ENCODE measurements around the gene PRR29.

Gene PRR29

DNA sequence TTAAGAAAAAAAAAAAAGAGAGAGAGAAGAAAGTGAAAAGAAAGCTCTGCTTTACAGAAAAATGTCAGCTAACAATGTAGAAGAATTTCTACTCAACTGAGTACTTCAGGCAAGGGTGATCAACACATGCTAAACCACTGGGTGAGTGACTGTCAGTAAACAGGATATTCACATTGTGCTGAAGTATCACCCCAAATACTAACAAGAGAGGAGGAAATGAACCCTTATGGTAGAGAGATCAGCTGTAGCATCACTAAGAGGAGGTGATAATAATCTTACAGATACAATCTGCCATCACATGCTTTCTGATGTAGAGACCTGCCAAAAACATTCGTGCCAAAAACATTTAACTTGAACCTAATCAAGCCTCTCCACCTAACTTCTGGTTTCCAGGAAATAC, 53.0 kb downstream of the PRR29 start:
- no peak for TF ChIP-seq CTCF (IDR thresholded peaks at IDR 0.05; ENCODE audit: borderline replicate concordance, control extremely low read depth, extremely low read depth, insufficient read depth, missing control alignments)
- in situ Hi-C loops (cut with MboI; ENCODE audit: low sequenced_read_pairs, unreplicated experiment) = no loop called here
- DNase-seq (ENCODE audit: low spot score) = no peak

- DNase-seq (ENCODE audit: low spot score) = no peak
- in situ Hi-C loops (cut with MboI; ENCODE audit: low sequenced_read_pairs, unreplicated experiment) = no loop called here
- no peak for TF ChIP-seq CTCF (IDR thresholded peaks at IDR 0.05; ENCODE audit: borderline replicate concordance, control extremely low read depth, extremely low read depth, insufficient read depth, missing control alignments)
These were observed 55.0 kb downstream of the PRR29 start for GRCh38 chr17:64053101-64053500.
